Liver (tissue), 9 donors: Measurements from ENCODE around the gene RASGRF2. TPM values are rescaled to one million over a fixed set of nuclear protein-coding genes. Genes with fewer than 3 reads are reported as not detected.

Source experiments
- DNase-seq: peaks from one replicate; pipeline ENCODE4 v3.0.0-alpha.2; 2017; ENCODE audit warnings: low spot score
- H3K27ac ChIP-seq, 2 donors: one replicate each; pipeline ENCODE4 v1.7.0; 2013; ENCODE audit warnings: inconsistent platforms in 2 of 2, low read length in 2 of 2, control low read depth in 1 of 2, low read depth in 1 of 2, mild to moderate bottlenecking in 1 of 2
- H3K27me3 ChIP-seq, 4 donors: one replicate each; pipeline versions ENCODE4 v1.6.1 to v1.7.0; 2013; ENCODE audit warnings: low read length in 3 of 4, inconsistent platforms in 1 of 4, mild to moderate bottlenecking in 1 of 4, moderate library complexity in 1 of 4; ENCODE audit not compliant: control insufficient read depth in 4 of 4, insufficient read depth in 4 of 4
- H3K36me3 ChIP-seq, 4 donors: one replicate each; pipeline versions ENCODE4 v1.6.1 to v1.7.0; 2013; ENCODE audit warnings: low read length in 3 of 4, mild to moderate bottlenecking in 3 of 4, low read depth in 1 of 4, moderate library complexity in 1 of 4; ENCODE audit not compliant: control insufficient read depth in 4 of 4, insufficient read depth in 3 of 4
- H3K4me1 ChIP-seq, 4 donors: one replicate each; pipeline versions ENCODE4 v1.6.1 to v1.7.0; 2013; ENCODE audit warnings: low read length in 3 of 4, mild to moderate bottlenecking in 3 of 4, moderate library complexity in 1 of 4; ENCODE audit not compliant: control insufficient read depth in 4 of 4, insufficient read depth in 4 of 4
- H3K4me3 ChIP-seq, 3 donors: one replicate each; pipeline versions ENCODE4 v1.6.1 to v1.7.0; 2013; ENCODE audit warnings: low read length in 3 of 3, control low read depth in 1 of 3, low read depth in 1 of 3, mild to moderate bottlenecking in 1 of 3
- H3K9ac ChIP-seq, 2 donors: one replicate each; pipeline ENCODE4 v1.7.0; 2013; ENCODE audit warnings: low read length in 2 of 2, mild to moderate bottlenecking in 2 of 2, moderate library complexity in 2 of 2, control low read depth in 1 of 2, low read depth in 1 of 2
- H3K9me3 ChIP-seq, 4 donors: one replicate each; pipeline versions ENCODE4 v1.6.1 to v1.7.0; 2013; ENCODE audit warnings: low read length in 3 of 4; ENCODE audit not compliant: control insufficient read depth in 4 of 4
- ATF3 ChIP-seq: IDR thresholded peaks from 2 replicates; pipeline ENCODE4 v1.6.1; 2016; ENCODE audit warnings: antibody characterized with exemption
- CTCF ChIP-seq: fragments of 150-350 bp; IDR thresholded peaks from 2 replicates; pipeline ENCODE4 v1.5.1; 2017; ENCODE audit warnings: improper control_type of control experiment, low read depth, low read length; ENCODE audit not compliant: missing input control
- EGR1 ChIP-seq, 2 donors: IDR thresholded peaks; 2 replicates each; pipeline ENCODE4 v1.6.1; 2016 to 2018; ENCODE audit warnings: antibody characterized with exemption in 2 of 2, low read depth in 2 of 2
- FOXA1 ChIP-seq: IDR thresholded peaks from 2 replicates; pipeline ENCODE4 v1.6.1; 2016; ENCODE audit warnings: antibody characterized with exemption
- FOXA2 ChIP-seq: IDR thresholded peaks from 2 replicates; pipeline ENCODE4 v1.6.1; 2016; ENCODE audit warnings: antibody characterized with exemption
- GABPA ChIP-seq, 2 donors: IDR thresholded peaks in 1 of 2; conservative IDR thresholded peaks in 1 of 2; 2 replicates each; pipeline ENCODE4 v1.6.1; 2016; ENCODE audit warnings: antibody characterized with exemption in 2 of 2, mild to moderate bottlenecking in 1 of 2, moderate library complexity in 1 of 2
- HNF4A ChIP-seq, 2 donors: conservative IDR thresholded peaks; 2 replicates each; pipeline ENCODE4 v1.6.1; 2016; ENCODE audit warnings: antibody characterized with exemption in 2 of 2, mild to moderate bottlenecking in 2 of 2
- HNF4G ChIP-seq: IDR thresholded peaks from 2 replicates; pipeline ENCODE4 v1.6.1; 2016; ENCODE audit warnings: antibody characterized with exemption
- MAX ChIP-seq: IDR thresholded peaks from 2 replicates; pipeline ENCODE4 v1.6.1; 2016; ENCODE audit warnings: antibody characterized with exemption
- RAD21 ChIP-seq, 2 donors: IDR thresholded peaks; 2 replicates each; pipeline ENCODE4 v1.6.1; 2016; ENCODE audit warnings: antibody characterized with exemption in 2 of 2, mild to moderate bottlenecking in 2 of 2
- REST ChIP-seq: IDR thresholded peaks from 2 replicates; pipeline ENCODE4 v1.6.1; 2016; ENCODE audit warnings: antibody characterized with exemption, mild to moderate bottlenecking
- RXRA ChIP-seq, 2 donors: IDR thresholded peaks; 2 replicates each; pipeline ENCODE4 v1.6.1; 2017 to 2018; ENCODE audit warnings: antibody characterized with exemption in 2 of 2, mild to moderate bottlenecking in 1 of 2
- SP1 ChIP-seq: IDR thresholded peaks from 2 replicates; pipeline ENCODE4 v1.6.1; 2018; ENCODE audit warnings: antibody characterized with exemption, mild to moderate bottlenecking
- TAF1 ChIP-seq: conservative IDR thresholded peaks from 2 replicates; pipeline ENCODE4 v1.6.1; 2016; ENCODE audit warnings: antibody characterized with exemption, mild to moderate bottlenecking
- YY1 ChIP-seq: IDR thresholded peaks from 2 replicates; pipeline ENCODE4 v1.6.1; 2016; ENCODE audit warnings: antibody characterized with exemption, mild to moderate bottlenecking
- ZBTB33 ChIP-seq: IDR thresholded peaks from 2 replicates; pipeline ENCODE4 v1.6.1; 2016; ENCODE audit warnings: antibody characterized with exemption
- WGBS: extraction: QIAGEN DNeasy Blood & Tissue Kit; methylation state at CpG from one replicate; pipeline ENCODE4 v1.1.7; 2013; 5-methylcytosine and 5-hydroxymethylcytosine counted together
- polyA plus RNA-seq, 2 donors: library from polyadenylated mRNA; stranded (reverse) in 1 of 2; unstranded in 1 of 2; fragments of 200-250 nt in 1 of 2; fragments of >200 nt in 1 of 2; fragmentation: Nextera tagmentation in 1 of 2; extraction: Ambion mirVana in 1 of 2; gene quantifications; one replicate each; pipeline versions ENCODE4 v1.2.1 to v1.2.3, GENCODE V29; 2013 to 2015
- total RNA-seq, 2 donors: library from RNA; depleted of rRNA; stranded (reverse); fragments of >200 nt; gene quantifications; one replicate each; pipeline ENCODE4 v1.2.3, GENCODE V29; 2014
- donor health status: healthy.
- donor health status: healthy.
- donor health status: healthy.
- donor health status: healthy.
- donor health status: healthy.

RASGRF2 gene
- total and polyA plus RNA-seq, 4 donors: 0.12 to 3.3 (median 0.23) TPM

- 93% methylated on average over 2 of the region's 2 CpGs for WGBS
- Histone ChIP-seq H3K27ac (no peak overlapping the region), H3K27me3 (peaks cover 0 to 2% (median 0%) of the 10 kb centered on the region in 4 donors), H3K4me3 (no peak overlapping the region), H3K36me3 (no peaks in the 10 kb centered on the region), H3K9ac (no peak overlapping the region), H3K4me1 (no peaks in the 10 kb centered on the region), H3K9me3 (no peaks in the 10 kb centered on the region)
- no peak for TF ChIP-seq EGR1 (IDR thresholded peaks at IDR 0.05; ENCODE audit: low read depth in 2 of 2)
- no peak for TF ChIP-seq ATF3
- no peak for TF ChIP-seq ZBTB33
- no peak for TF ChIP-seq FOXA1
- TF ChIP-seq FOXA2: no peak
- no peak for TF ChIP-seq MAX
- no peak for TF ChIP-seq RAD21 (IDR thresholded peaks at IDR 0.05)
- no peak for TF ChIP-seq SP1
- no peak for TF ChIP-seq REST
- no peak for TF ChIP-seq GABPA (IDR thresholded peaks at IDR 0.05 in 1 of 2, conservative IDR thresholded peaks at IDR 0.05 in 1 of 2)
- no peak for TF ChIP-seq YY1
- no peak for DNase-seq
Measured at GRCh38 chr5:80995908-80996307, 35.7 kb downstream of the RASGRF2 start.

GRCh38 chr5:80998590-80998979 lies 38.4 kb downstream of the RASGRF2 start:
- no peaks in the 10 kb centered on the region for H3K9me3 ChIP-seq
- H3K36me3 ChIP-seq: no peaks in the 10 kb centered on the region
- H3K27me3 ChIP-seq: peaks cover 0 to 2% (median 0%) of the 10 kb centered on the region in 4 donors
- no peak overlapping the region for H3K4me3 ChIP-seq
- no peak overlapping the region for H3K9ac ChIP-seq
- DNase-seq: no peak
- 81% methylated on average over 5 of the region's 5 CpGs for WGBS
- H3K27ac ChIP-seq: no peak overlapping the region
- TF ChIP-seq TAF1 (no peak), SP1 (no peak), CTCF (no peak), RAD21 (IDR thresholded peaks at IDR 0.05) (no peak), HNF4G (no peak), MAX (no peak), HNF4A (conservative IDR thresholded peaks at IDR 0.05) (no peak), RXRA (IDR thresholded peaks at IDR 0.05) (no peak), REST (no peak)
- no peaks in the 10 kb centered on the region for H3K4me1 ChIP-seq
